ENCODE data around the gene RAD51B.

The RAD51B gene

GRCh38 chr14:68074765-68075381 lies 255.3 kb downstream of the RAD51B start:
- Histone ChIP-seq H3K36me3 (ENCODE audit: control insufficient read depth in 2 of 2, insufficient read depth in 1 of 2, low read length in 2 of 2) (no peaks in the 10 kb centered on the region), H3K4me3 (ENCODE audit: low read depth, low read length) (no peak overlapping the region), H3K4me1 (ENCODE audit: control insufficient read depth, insufficient read depth, low read length) (0 out of 2 replicates have a peak, but pooled peaks cover 2% of the 10 kb centered on the region), H3K9me3 (ENCODE audit: control insufficient read depth, insufficient read depth, low read depth, low read length) (no peaks in the 10 kb centered on the region; the same call in 1 of the 2 replicates), H3K27ac (ENCODE audit: extremely low read depth, low read depth, low read length) (no peak overlapping the region)
- ChIA-PET POLR2A (no interaction called here), CTCF (interaction anchor here (0.6 kb wide), 1 partner anchor 12 kb away, joined by 3 read pairs; no protein-coding TSS in a partner anchor)
- TF ChIP-seq ZFP69B (tag by site-specific recombination; IDR thresholded peaks at IDR 0.05) (no peak), ZNF621 (tag by site-specific recombination; IDR thresholded peaks at IDR 0.05) (no peak)

GRCh38 chr14:68075382-68076029 lies 255.9 kb downstream of the RAD51B start:
- H3K27ac ChIP-seq (ENCODE audit: extremely low read depth, low read depth, low read length): no peak overlapping the region
- TF ChIP-seq ZNF266 (tag by site-specific recombination; IDR thresholded peaks at IDR 0.05; ENCODE audit: low read depth) (no peak), TSHZ1 (tag by site-specific recombination; IDR thresholded peaks at IDR 0.05; ENCODE audit: borderline replicate concordance) (no peak), ZNF677 (tag by site-specific recombination; IDR thresholded peaks at IDR 0.05) (no peak), ZBTB26 (tag by site-specific recombination; optimal IDR thresholded peaks at IDR 0.05) (no peak), PRDM10 (tag by site-specific recombination; IDR thresholded peaks at IDR 0.05) (0 out of 2 replicates have a peak, but pooled peaks have one; percentile 26)
- peaks cover 7% of the 10 kb centered on the region for H3K4me1 ChIP-seq (ENCODE audit: control insufficient read depth, insufficient read depth, low read length)
- CTCF ChIA-PET: interaction anchor here (0.6 to 0.7 kb wide), 2 partner anchors 10 to 12 kb away, joined by 3 to 4 read pairs; no protein-coding TSS in a partner anchor
- H3K36me3 ChIP-seq (ENCODE audit: control insufficient read depth in 2 of 2, insufficient read depth in 1 of 2, low read length in 2 of 2): no peaks in the 10 kb centered on the region
- POLR2A ChIA-PET: no interaction called here
- no peaks in the 10 kb centered on the region; the same call in 1 of the 2 replicates for H3K9me3 ChIP-seq (ENCODE audit: control insufficient read depth, insufficient read depth, low read depth, low read length)
- no peak overlapping the region for H3K4me3 ChIP-seq (ENCODE audit: low read depth, low read length)

GRCh38 chr14:68076451-68076850 lies 256.9 kb downstream of the RAD51B start:
- H3K4me3 ChIP-seq (ENCODE audit: low read depth, low read length): no peak overlapping the region
- H3K9me3 ChIP-seq (ENCODE audit: control insufficient read depth, insufficient read depth, low read depth, low read length): no peaks in the 10 kb centered on the region; the same call in 1 of the 2 replicates
- peaks cover 10% of the 10 kb centered on the region for H3K4me1 ChIP-seq (ENCODE audit: control insufficient read depth, insufficient read depth, low read length)
- CTCF ChIA-PET: interaction anchor here (0.7 kb wide), 1 partner anchor 9 kb away, joined by 4 read pairs; no protein-coding TSS in a partner anchor
- no peak overlapping the region for H3K27ac ChIP-seq (ENCODE audit: extremely low read depth, low read depth, low read length)
- POLR2A ChIA-PET: no interaction called here
- H3K36me3 ChIP-seq (ENCODE audit: control insufficient read depth in 2 of 2, insufficient read depth in 1 of 2, low read length in 2 of 2): no peaks in the 10 kb centered on the region
- no peak for TF ChIP-seq ZNF585B (tag by site-specific recombination; IDR thresholded peaks at IDR 0.05)
- no peak for TF ChIP-seq KLF1 (tag by site-specific recombination; IDR thresholded peaks at IDR 0.05)
- TF ChIP-seq PRDM4 (tag by site-specific recombination; IDR thresholded peaks at IDR 0.05): no peak
- no peak for TF ChIP-seq ZBTB21 (tag by site-specific recombination; IDR thresholded peaks at IDR 0.05)
- TF ChIP-seq ZNF529 (tag by site-specific recombination; IDR thresholded peaks at IDR 0.05; ENCODE audit: insufficient replicate concordance): no peak
- no peak for TF ChIP-seq ZNF202 (tag by site-specific recombination; IDR thresholded peaks at IDR 0.05; ENCODE audit: borderline replicate concordance)
- no peak for TF ChIP-seq ZNF654 (tag by site-specific recombination; IDR thresholded peaks at IDR 0.05; ENCODE audit: low read depth)
- no peak for TF ChIP-seq ZNF211 (tag by site-specific recombination; IDR thresholded peaks at IDR 0.05; ENCODE audit: low read depth)
- TF ChIP-seq ZNF449 (tag by site-specific recombination; IDR thresholded peaks at IDR 0.05): no peak

Data from HEK293 (cell line).